Heart left ventricle (tissue), 13 donors: ENCODE data around the gene PCDHA9.

ENCODE experiments used
- POLR2A ChIP-seq, 2 donors: fragments of 450-650 bp; IDR thresholded peaks; one replicate each; pipeline ENCODE4 v1.6.1; 2017; ENCODE audit warnings: antibody characterized with exemption in 2 of 2, mild to moderate bottlenecking in 2 of 2, moderate library complexity in 2 of 2
- TF ChIP-seq, protein P1 (sequence below), 12 donors: fragments of 200-600 bp; sonication (generic) in 4 of 12; IDR thresholded peaks; one replicate each; pipeline versions ENCODE4 v1.5.0 to v1.8.0; 2018 to 2022; ENCODE audit warnings: antibody characterized with exemption in 12 of 12, mild to moderate bottlenecking in 5 of 12
- donor health status: ischemic (EF 13 %, LVEDD 7.1; RV severe dilation, severe dysfunction).
- donor health status: DM: no; HTN: yes; CAD: no.
- donor health status: DM: no; HTN: no; CAD: no.
- donor health status: ischemic (EF 25% LVEDD 6.9; RV normal size, moderate dysfunction).
- donor health status: ischemic (EF 25% LVEDD 5.7; RV mildly dilated, moderate dysfunction).
- donor health status: ischemic (EF 35%, LVEDD 5.7; RV mildly dilated, moderate dysfunction).
- donor health status: nonischemic (EF 11% LVEDD 7.7; RV severe dilation, severe dysfunction).
- donor health status: DM: yes; HTN: yes; CAD: no.
- donor health status: PGD.
- donor health status: ischemic (EF 29% LVEDD 5.4; RV normal size, mild dysfunction).
- donor health status: nonischemic (EF 23%, LVEDD 6.1; RV moderate dilation, normal function).

DNA sequence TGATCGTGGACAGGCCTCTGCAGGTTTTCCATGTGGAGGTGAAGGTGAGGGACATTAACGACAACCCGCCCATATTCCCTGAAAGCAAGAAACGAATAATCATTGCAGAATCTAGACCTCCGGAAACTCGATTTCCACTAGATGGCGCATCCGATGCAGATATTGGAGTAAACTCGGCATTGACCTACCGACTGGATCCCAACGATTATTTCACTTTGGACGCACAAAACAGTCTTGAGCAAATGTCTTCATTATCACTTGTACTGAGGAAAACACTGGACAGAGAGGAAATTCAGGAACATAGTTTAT is 34.4 kb downstream of the PCDHA9 start:
- TF ChIP-seq, protein P1, sequence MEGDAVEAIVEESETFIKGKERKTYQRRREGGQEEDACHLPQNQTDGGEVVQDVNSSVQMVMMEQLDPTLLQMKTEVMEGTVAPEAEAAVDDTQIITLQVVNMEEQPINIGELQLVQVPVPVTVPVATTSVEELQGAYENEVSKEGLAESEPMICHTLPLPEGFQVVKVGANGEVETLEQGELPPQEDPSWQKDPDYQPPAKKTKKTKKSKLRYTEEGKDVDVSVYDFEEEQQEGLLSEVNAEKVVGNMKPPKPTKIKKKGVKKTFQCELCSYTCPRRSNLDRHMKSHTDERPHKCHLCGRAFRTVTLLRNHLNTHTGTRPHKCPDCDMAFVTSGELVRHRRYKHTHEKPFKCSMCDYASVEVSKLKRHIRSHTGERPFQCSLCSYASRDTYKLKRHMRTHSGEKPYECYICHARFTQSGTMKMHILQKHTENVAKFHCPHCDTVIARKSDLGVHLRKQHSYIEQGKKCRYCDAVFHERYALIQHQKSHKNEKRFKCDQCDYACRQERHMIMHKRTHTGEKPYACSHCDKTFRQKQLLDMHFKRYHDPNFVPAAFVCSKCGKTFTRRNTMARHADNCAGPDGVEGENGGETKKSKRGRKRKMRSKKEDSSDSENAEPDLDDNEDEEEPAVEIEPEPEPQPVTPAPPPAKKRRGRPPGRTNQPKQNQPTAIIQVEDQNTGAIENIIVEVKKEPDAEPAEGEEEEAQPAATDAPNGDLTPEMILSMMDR (IDR thresholded peaks at IDR 0.05), result no peak
- TF ChIP-seq POLR2A (IDR thresholded peaks at IDR 0.05), result no peak
